Mesenchymal stem cell (in vitro differentiated cells and primary cell): Measurements from ENCODE around the gene PLGRKT.

Experiments used
- DNase-seq: peaks from one replicate; pipeline ENCODE4 v3.0.0-alpha.2; 2013
- H2AFZ ChIP-seq: one replicate; pipeline ENCODE4 v1.6.1; 2013; ENCODE audit warnings: low read depth, mild to moderate bottlenecking, control low read depth, inconsistent platforms, low read length, moderate library complexity
- H2AK5ac ChIP-seq: 2 replicates; pipeline ENCODE4 v1.6.1; 2013; ENCODE audit warnings: low read length, moderate library complexity, mild to moderate bottlenecking, inconsistent platforms; ENCODE audit not compliant: severe bottlenecking
- H2BK120ac ChIP-seq: one replicate; pipeline ENCODE4 v1.6.1; 2013; ENCODE audit warnings: low read depth, mild to moderate bottlenecking, inconsistent platforms, low read length, moderate library complexity
- H2BK12ac ChIP-seq, 2 experiments: one replicate each; pipeline ENCODE4 v1.6.1; 2013; ENCODE audit warnings: inconsistent platforms in 2 of 2, low read length in 2 of 2, mild to moderate bottlenecking in 2 of 2, moderate library complexity in 2 of 2, control low read depth in 1 of 2
- H2BK15ac ChIP-seq: one replicate; pipeline ENCODE4 v1.6.1; 2013; ENCODE audit warnings: mild to moderate bottlenecking, low read depth, inconsistent platforms; ENCODE audit not compliant: poor library complexity, severe bottlenecking
- H2BK5ac ChIP-seq: 2 replicates; pipeline ENCODE4 v1.6.1; 2013; ENCODE audit warnings: low read depth, mild to moderate bottlenecking, low read length, control low read depth, inconsistent platforms; ENCODE audit not compliant: poor library complexity, severe bottlenecking
- H3K14ac ChIP-seq, 2 experiments: one replicate each; pipeline ENCODE4 v1.6.1; 2013; ENCODE audit warnings: inconsistent platforms in 2 of 2, low read length in 2 of 2, control low read depth in 1 of 2, mild to moderate bottlenecking in 1 of 2, moderate library complexity in 1 of 2
- H3K18ac ChIP-seq, 2 experiments: one replicate each; pipeline ENCODE4 v1.6.1; 2013; ENCODE audit warnings: inconsistent platforms in 2 of 2, low read length in 2 of 2, control low read depth in 1 of 2, low read depth in 1 of 2, mild to moderate bottlenecking in 1 of 2
- H3K23ac ChIP-seq, 2 experiments: one replicate each; pipeline ENCODE4 v1.6.1; 2013; ENCODE audit warnings: inconsistent platforms in 2 of 2, low read length in 2 of 2, mild to moderate bottlenecking in 2 of 2, moderate library complexity in 2 of 2, control low read depth in 1 of 2
- H3K27ac ChIP-seq: 2 replicates; pipeline ENCODE4 v1.5.1; 2013; ENCODE audit warnings: mild to moderate bottlenecking, moderate library complexity, low read length, control low read depth, inconsistent platforms; ENCODE audit not compliant: poor library complexity, severe bottlenecking
- H3K27me3 ChIP-seq, 2 experiments: 2 replicates each; pipeline versions ENCODE4 v1.6.1 to v1.7.0; 2013; ENCODE audit warnings: low read length in 2 of 2, mild to moderate bottlenecking in 2 of 2, moderate library complexity in 2 of 2, control low read depth in 1 of 2, inconsistent platforms in 1 of 2; ENCODE audit not compliant: control insufficient read depth in 1 of 2, insufficient read depth in 1 of 2
- H3K36me3 ChIP-seq, 2 experiments: 2 replicates each; pipeline versions ENCODE4 v1.6.1 to v1.7.0; 2013; ENCODE audit warnings: low read length in 2 of 2, control low read depth in 1 of 2, inconsistent platforms in 1 of 2, low read depth in 1 of 2, mild to moderate bottlenecking in 1 of 2; ENCODE audit not compliant: insufficient read depth in 2 of 2, control insufficient read depth in 1 of 2
- H3K4ac ChIP-seq, 2 experiments: one replicate each; pipeline ENCODE4 v1.6.1; 2013; ENCODE audit warnings: inconsistent platforms in 2 of 2, low read length in 2 of 2, mild to moderate bottlenecking in 2 of 2, moderate library complexity in 2 of 2, control low read depth in 1 of 2, low read depth in 1 of 2
- H3K4me1 ChIP-seq: 2 replicates; pipeline ENCODE4 v1.6.1; 2013; ENCODE audit warnings: low read depth, low read length, control low read depth; ENCODE audit not compliant: control insufficient read depth, insufficient read depth
- H3K4me2 ChIP-seq: 2 replicates; pipeline ENCODE4 v1.6.1; 2013; ENCODE audit warnings: low read length, mild to moderate bottlenecking, inconsistent platforms; ENCODE audit not compliant: poor library complexity, severe bottlenecking
- H3K4me3 ChIP-seq, 2 experiments: 2 replicates each; pipeline versions ENCODE4 v1.5.1 to v1.7.0; 2013; ENCODE audit warnings: low read length in 2 of 2, mild to moderate bottlenecking in 2 of 2, control low read depth in 1 of 2, low read depth in 1 of 2; ENCODE audit not compliant: insufficient read depth in 1 of 2
- H3K79me1 ChIP-seq: replicated peaks from 2 replicates; pipeline ENCODE4 v1.6.1; 2013; ENCODE audit warnings: mild to moderate bottlenecking, control low read depth, low read length, inconsistent platforms; ENCODE audit not compliant: poor library complexity, severe bottlenecking
- H3K9ac ChIP-seq: 2 replicates; pipeline ENCODE4 v1.7.0; 2013; ENCODE audit warnings: mild to moderate bottlenecking, low read length, moderate library complexity
- H3K9me3 ChIP-seq: 2 replicates; pipeline ENCODE4 v1.7.0; 2013; ENCODE audit warnings: mild to moderate bottlenecking, low read length; ENCODE audit not compliant: control insufficient read depth
- H4K8ac ChIP-seq: one replicate; pipeline ENCODE4 v1.6.1; 2013; ENCODE audit warnings: inconsistent platforms, mild to moderate bottlenecking, low read length, moderate library complexity
- H4K91ac ChIP-seq: one replicate; pipeline ENCODE4 v1.6.1; 2013; ENCODE audit warnings: mild to moderate bottlenecking, low read length, inconsistent platforms
- WGBS: methylation state at CpG from one replicate; pipeline ENCODE4 v1.1.7; 2013; ENCODE audit warnings: mixed read lengths; 5-methylcytosine and 5-hydroxymethylcytosine counted together

Gene PLGRKT

GRCh38 chr9:5483306-5483705 is 45.6 kb upstream of the PLGRKT start:
- no peak overlapping the region for H4K8ac ChIP-seq
- H3K9ac ChIP-seq = no peak overlapping the region
- no peak overlapping the region for H3K4ac ChIP-seq
- no peak overlapping the region for H3K4me2 ChIP-seq
- H2BK5ac ChIP-seq = no peak overlapping the region
- H2BK15ac ChIP-seq = no peak overlapping the region
- H2AFZ ChIP-seq = no peak overlapping the region
- H3K27ac ChIP-seq = no peak overlapping the region
- no peak overlapping the region for H2BK120ac ChIP-seq
- H4K91ac ChIP-seq = no peak overlapping the region
- no peaks in the 10 kb centered on the region for H3K4me1 ChIP-seq
- no peak overlapping the region for H3K4me3 ChIP-seq
- no peaks in the 10 kb centered on the region for H3K79me1 ChIP-seq
- H3K14ac ChIP-seq = no peak overlapping the region
- no peak for DNase-seq
- no CpG with 5 or more reads among the region's 2 CpGs for WGBS
- H2BK12ac ChIP-seq = no peak overlapping the region
- no peak overlapping the region for H3K23ac ChIP-seq
- no peaks in the 10 kb centered on the region for H3K27me3 ChIP-seq
- H3K18ac ChIP-seq = no peak overlapping the region
- no peak overlapping the region for H2AK5ac ChIP-seq
- no peaks in the 10 kb centered on the region for H3K36me3 ChIP-seq
- no peaks in the 10 kb centered on the region for H3K9me3 ChIP-seq

GRCh38 chr9:5482194-5482593 is 44.5 kb upstream of the PLGRKT start:
- no peaks in the 10 kb centered on the region for H3K79me1 ChIP-seq
- H2BK120ac ChIP-seq = no peak overlapping the region
- H3K18ac ChIP-seq = no peak overlapping the region
- H2BK5ac ChIP-seq = no peak overlapping the region
- DNase-seq = no peak
- H2AK5ac ChIP-seq = no peak overlapping the region
- WGBS = 91% methylated on average over 7 of the region's 8 CpGs
- H4K8ac ChIP-seq = no peak overlapping the region
- H2AFZ ChIP-seq = no peak overlapping the region
- no peak overlapping the region for H3K9ac ChIP-seq
- H3K4ac ChIP-seq = no peak overlapping the region
- H2BK12ac ChIP-seq = no peak overlapping the region
- H3K14ac ChIP-seq = no peak overlapping the region
- H3K9me3 ChIP-seq = no peaks in the 10 kb centered on the region
- H3K4me2 ChIP-seq = no peak overlapping the region
- no peak overlapping the region for H3K23ac ChIP-seq
- H3K4me1 ChIP-seq = no peaks in the 10 kb centered on the region
- no peak overlapping the region for H3K4me3 ChIP-seq
- no peak overlapping the region for H4K91ac ChIP-seq
- H3K36me3 ChIP-seq = no peaks in the 10 kb centered on the region
- H3K27ac ChIP-seq = no peak overlapping the region
- no peaks in the 10 kb centered on the region for H3K27me3 ChIP-seq
- no peak overlapping the region for H2BK15ac ChIP-seq

- 93% methylated on average over 5 of the region's 5 CpGs for WGBS
- no peaks in the 10 kb centered on the region for H3K27me3 ChIP-seq
- no peak overlapping the region for H3K23ac ChIP-seq
Measured at GRCh38 chr9:5481322-5482040, 43.8 kb upstream of the PLGRKT start.

DNA sequence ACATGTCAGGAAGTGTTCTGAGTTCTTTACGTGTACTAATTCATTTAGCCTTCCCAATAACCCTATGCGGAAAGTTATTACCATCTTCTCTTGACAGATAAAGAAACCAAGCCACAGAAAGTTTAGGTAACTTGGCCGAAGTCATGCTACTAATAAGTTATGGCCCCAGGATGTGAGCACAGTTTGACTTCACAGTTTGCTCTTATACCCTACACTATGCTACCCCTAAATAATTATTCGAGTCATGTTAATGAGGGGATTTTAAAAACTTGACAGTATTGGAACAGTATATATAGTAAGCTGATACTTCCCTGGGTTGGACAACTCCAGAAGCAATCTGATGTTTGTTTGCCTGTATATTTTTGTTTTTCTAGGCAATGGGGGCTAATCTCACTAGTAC is 43.2 kb upstream of the PLGRKT start:
- H3K4me2 ChIP-seq = no peak overlapping the region
- H3K79me1 ChIP-seq = no peaks in the 10 kb centered on the region
- H3K4me3 ChIP-seq = no peak overlapping the region
- no peak overlapping the region for H2BK12ac ChIP-seq
- no peak overlapping the region for H3K23ac ChIP-seq
- no peak overlapping the region for H4K91ac ChIP-seq
- no peaks in the 10 kb centered on the region for H3K36me3 ChIP-seq
- no peak overlapping the region for H2BK15ac ChIP-seq
- H3K4ac ChIP-seq = no peak overlapping the region
- no peak overlapping the region for H2BK5ac ChIP-seq
- H3K14ac ChIP-seq = no peak overlapping the region
- no peak overlapping the region for H3K9ac ChIP-seq
- H3K18ac ChIP-seq = no peak overlapping the region
- no peak overlapping the region for H3K27ac ChIP-seq
- no peaks in the 10 kb centered on the region for H3K9me3 ChIP-seq
- no peaks in the 10 kb centered on the region for H3K27me3 ChIP-seq
- H2AK5ac ChIP-seq = no peak overlapping the region
- DNase-seq = no peak
- no peak overlapping the region for H2BK120ac ChIP-seq
- H2AFZ ChIP-seq = no peak overlapping the region
- H4K8ac ChIP-seq = no peak overlapping the region
- 97% methylated on average over 4 of the region's 4 CpGs for WGBS
- no peaks in the 10 kb centered on the region for H3K4me1 ChIP-seq

More at GRCh38 chr9:5481322-5482040, 43.8 kb upstream of the PLGRKT start:
- Histone ChIP-seq H3K27ac (no peak overlapping the region), H3K4me3 (no peak overlapping the region), H3K79me1 (no peaks in the 10 kb centered on the region), H4K91ac (no peak overlapping the region), H2AK5ac (no peak overlapping the region), H3K4me1 (no peaks in the 10 kb centered on the region), H2BK120ac (no peak overlapping the region), H3K14ac (no peak overlapping the region), H3K4ac (no peak overlapping the region), H3K9me3 (no peaks in the 10 kb centered on the region), H3K36me3 (no peaks in the 10 kb centered on the region), H2BK15ac (no peak overlapping the region), H3K4me2 (no peak overlapping the region), H4K8ac (no peak overlapping the region), H3K9ac (no peak overlapping the region), H2BK12ac (no peak overlapping the region), H3K18ac (no peak overlapping the region), H2AFZ (no peak overlapping the region), H2BK5ac (no peak overlapping the region)
- DNase-seq = no peak
